Brain microvascular endothelial cell (primary cell): ENCODE data around the gene SUCO.

Experiments used
- DNase-seq: peaks from one replicate; pipeline ENCODE4 v3.0.0-alpha.2; 2020
- H3K27ac ChIP-seq: fragments of 250-450 bp; sonication (Bioruptor Pico); 2 replicates; pipeline ENCODE4 v1.5.1; 2020; ENCODE audit warnings: mild to moderate bottlenecking, moderate library complexity
- H3K27me3 ChIP-seq: fragments of 250-450 bp; sonication (Bioruptor Pico); replicated peaks from 2 replicates; pipeline ENCODE4 v1.5.1; 2020; ENCODE audit warnings: mild to moderate bottlenecking
- H3K36me3 ChIP-seq: fragments of 250-450 bp; sonication (Bioruptor Pico); replicated peaks from 2 replicates; pipeline ENCODE4 v1.5.1; 2020; ENCODE audit warnings: mild to moderate bottlenecking
- H3K4me3 ChIP-seq: 2 replicates; pipeline ENCODE4 v1.5.1; 2011; ENCODE audit warnings: low read depth, mild to moderate bottlenecking, control low read depth, low read length, moderate library complexity
- in situ Hi-C: cut with HindIII; loops from 2 replicates; pipeline ENCODE4 v1.10.0; 2017; ENCODE audit warnings: low sequenced_read_pairs, low pct_ligation_motif_present
- TF ChIP-seq, protein P1 (sequence below): IDR thresholded peaks from 2 replicates; pipeline ENCODE4 v1.5.1; 2011; ENCODE audit warnings: low read depth, mild to moderate bottlenecking, moderate library complexity, low read length, control low read depth, inconsistent platforms; ENCODE audit errors: missing control alignments

The SUCO gene

DNA sequence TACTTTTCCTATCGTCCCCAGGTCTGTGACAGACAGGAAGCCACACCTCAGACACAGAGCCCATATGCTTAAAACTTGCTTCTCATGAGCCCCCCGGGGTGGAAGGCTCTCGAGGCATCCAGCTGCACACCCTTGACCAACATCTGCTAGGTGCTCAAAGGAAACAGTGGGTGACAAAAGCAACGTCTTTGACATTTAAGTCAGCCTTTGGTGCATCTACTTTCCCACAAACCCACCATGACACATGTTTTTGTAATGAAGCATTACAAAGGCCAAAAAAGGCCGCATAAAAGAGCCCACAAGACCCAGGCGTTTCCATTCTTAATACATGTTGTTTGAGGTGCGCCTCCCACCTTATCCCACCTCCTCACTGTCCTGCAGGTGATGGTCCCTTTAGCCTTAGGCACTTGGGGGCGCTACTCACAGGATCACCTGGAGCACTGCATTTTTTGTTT, 114.2 kb downstream of the SUCO start:
- TF ChIP-seq, protein P1, sequence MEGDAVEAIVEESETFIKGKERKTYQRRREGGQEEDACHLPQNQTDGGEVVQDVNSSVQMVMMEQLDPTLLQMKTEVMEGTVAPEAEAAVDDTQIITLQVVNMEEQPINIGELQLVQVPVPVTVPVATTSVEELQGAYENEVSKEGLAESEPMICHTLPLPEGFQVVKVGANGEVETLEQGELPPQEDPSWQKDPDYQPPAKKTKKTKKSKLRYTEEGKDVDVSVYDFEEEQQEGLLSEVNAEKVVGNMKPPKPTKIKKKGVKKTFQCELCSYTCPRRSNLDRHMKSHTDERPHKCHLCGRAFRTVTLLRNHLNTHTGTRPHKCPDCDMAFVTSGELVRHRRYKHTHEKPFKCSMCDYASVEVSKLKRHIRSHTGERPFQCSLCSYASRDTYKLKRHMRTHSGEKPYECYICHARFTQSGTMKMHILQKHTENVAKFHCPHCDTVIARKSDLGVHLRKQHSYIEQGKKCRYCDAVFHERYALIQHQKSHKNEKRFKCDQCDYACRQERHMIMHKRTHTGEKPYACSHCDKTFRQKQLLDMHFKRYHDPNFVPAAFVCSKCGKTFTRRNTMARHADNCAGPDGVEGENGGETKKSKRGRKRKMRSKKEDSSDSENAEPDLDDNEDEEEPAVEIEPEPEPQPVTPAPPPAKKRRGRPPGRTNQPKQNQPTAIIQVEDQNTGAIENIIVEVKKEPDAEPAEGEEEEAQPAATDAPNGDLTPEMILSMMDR: no peak
- H3K36me3 ChIP-seq: no peaks in the 10 kb centered on the region
- in situ Hi-C loops: no loop called here
- H3K27me3 ChIP-seq: no peaks in the 10 kb centered on the region
- no peak for DNase-seq
- no peak overlapping the region for H3K4me3 ChIP-seq
- H3K27ac ChIP-seq: no peak overlapping the region

DNA sequence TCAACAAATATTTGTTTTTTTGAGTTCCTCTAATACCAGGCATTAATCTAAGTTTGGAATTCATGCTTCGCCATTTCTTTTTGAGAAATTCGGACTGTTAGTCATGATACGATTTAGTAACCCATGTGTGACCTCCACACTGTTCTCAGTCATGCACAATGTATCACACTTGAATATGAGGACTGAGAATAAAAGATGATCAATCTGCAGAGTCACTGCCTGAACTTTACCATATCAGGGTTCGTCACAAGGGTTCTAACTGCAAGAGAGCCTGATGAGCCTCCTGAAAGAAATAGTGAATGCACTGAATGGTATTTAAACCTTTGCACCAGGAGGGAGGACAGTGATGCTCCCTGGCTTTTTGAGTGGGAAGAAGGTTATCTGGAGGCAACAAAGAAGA, 115.0 kb downstream of the SUCO start:
- Histone ChIP-seq H3K36me3 (no peaks in the 10 kb centered on the region), H3K27me3 (no peaks in the 10 kb centered on the region), H3K4me3 (no peak overlapping the region), H3K27ac (no peak overlapping the region)
- no peak for DNase-seq
- in situ Hi-C loops: no loop called here
- TF ChIP-seq, protein P1: no peak

DNA sequence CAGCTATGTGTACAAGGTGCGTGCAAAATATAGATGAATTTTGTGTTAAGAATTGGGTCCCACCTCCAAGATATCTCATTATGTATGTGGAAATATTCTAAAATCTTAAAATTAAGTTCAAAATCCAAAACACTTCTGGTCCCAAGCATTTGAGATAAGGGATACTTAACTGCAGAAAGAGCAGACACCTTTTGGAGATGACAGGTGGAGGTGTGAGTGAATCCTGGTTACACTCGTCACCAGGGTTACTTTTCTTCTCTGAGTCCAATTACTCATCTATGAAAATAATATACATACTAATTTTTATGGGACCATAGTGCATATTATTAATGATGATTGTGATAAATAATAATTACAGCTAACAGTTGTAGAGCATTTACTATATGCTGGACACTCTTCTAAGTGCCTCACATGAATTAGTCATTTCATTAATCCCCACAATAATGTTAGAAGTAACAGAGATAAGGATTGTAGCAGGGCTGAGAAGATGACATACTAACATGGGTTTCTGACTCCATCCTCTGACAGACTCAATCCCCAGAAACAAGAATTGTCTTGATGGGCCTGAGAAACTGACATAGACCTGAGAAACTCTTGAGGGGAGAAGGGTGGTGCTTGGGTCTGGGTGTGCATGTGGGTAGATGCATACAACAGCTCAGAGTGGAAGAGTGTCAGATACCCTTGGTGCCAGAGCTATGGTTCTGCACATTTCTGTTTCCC, 117.7 kb downstream of the SUCO start:
- Histone ChIP-seq H3K36me3 (no peaks in the 10 kb centered on the region), H3K27ac (no peak overlapping the region), H3K4me3 (no peak overlapping the region), H3K27me3 (no peaks in the 10 kb centered on the region)
- in situ Hi-C loops: no loop called here
- TF ChIP-seq, protein P1: no peak
- peak; percentile 33 for DNase-seq

GRCh38 chr1:172653015-172653709, 120.2 kb downstream of the SUCO start:
- in situ Hi-C loops: no loop called here
- Histone ChIP-seq H3K27me3 (no peaks in the 10 kb centered on the region), H3K36me3 (no peaks in the 10 kb centered on the region), H3K27ac (no peak overlapping the region), H3K4me3 (no peak overlapping the region)
- TF ChIP-seq, protein P1: no peak
- peak; percentile 48 for DNase-seq

GRCh38 chr1:172654535-172654934, 121.6 kb downstream of the SUCO start:
- peak; percentile 79 for DNase-seq
- TF ChIP-seq, protein P1: no peak
- H3K36me3 ChIP-seq: no peaks in the 10 kb centered on the region
- no peak overlapping the region for H3K4me3 ChIP-seq
- H3K27me3 ChIP-seq: no peaks in the 10 kb centered on the region
- in situ Hi-C loops: no loop called here
- H3K27ac ChIP-seq: no peak overlapping the region

DNA sequence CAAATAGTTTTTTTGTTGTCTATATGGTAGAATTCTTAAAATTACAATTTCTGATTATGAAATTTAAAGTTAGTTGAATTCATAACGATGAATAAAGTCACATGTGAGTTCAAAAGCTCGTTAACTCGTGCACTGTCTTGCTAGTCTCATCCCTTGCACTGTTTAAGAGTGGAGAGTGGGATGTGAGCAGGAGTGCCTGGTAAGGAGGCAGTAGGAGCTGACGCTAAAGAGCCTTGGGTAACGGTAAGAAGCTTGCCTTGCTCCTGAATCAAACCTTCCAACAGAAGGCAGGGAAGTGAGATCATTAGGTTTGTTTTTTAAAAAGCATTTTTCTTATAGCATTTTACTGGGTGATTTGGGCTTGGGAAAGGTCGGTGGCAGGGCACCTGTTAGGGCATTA, 123.6 kb downstream of the SUCO start:
- Histone ChIP-seq H3K27me3 (no peaks in the 10 kb centered on the region), H3K4me3 (no peak overlapping the region), H3K36me3 (no peaks in the 10 kb centered on the region), H3K27ac (no peak overlapping the region)
- TF ChIP-seq, protein P1: no peak
- DNase-seq: no peak
- in situ Hi-C loops: no loop called here
